GM19023 (cell line): ENCODE data around the gene AHNAK2.
"Not testable (repeated sequence)": the region's sequence is repeated elsewhere in the genome, so short reads cannot be mapped to it uniquely, and the experiment has no call there.

Source experiments
- ATAC-seq: cut with Tn5 transposase; IDR thresholded peaks from one replicate; pipeline ENCODE4 v1.9.1; 2021; ENCODE audit warnings: mild to moderate bottlenecking, moderate library complexity; ENCODE audit not compliant: unreplicated experiment

The AHNAK2 gene

GRCh38 chr14:104977681-104978653, at the start of gene AHNAK2:
Gene AHNAK2 (minus strand): TSS chr14:104978374. CDS start chr14:104978237, 137 bp downstream.
- ATAC-seq: no peak

GRCh38 chr14:105027718-105028117, 49.5 kb upstream of the AHNAK2 start:
- not testable (repeated sequence) for ATAC-seq

DNA sequence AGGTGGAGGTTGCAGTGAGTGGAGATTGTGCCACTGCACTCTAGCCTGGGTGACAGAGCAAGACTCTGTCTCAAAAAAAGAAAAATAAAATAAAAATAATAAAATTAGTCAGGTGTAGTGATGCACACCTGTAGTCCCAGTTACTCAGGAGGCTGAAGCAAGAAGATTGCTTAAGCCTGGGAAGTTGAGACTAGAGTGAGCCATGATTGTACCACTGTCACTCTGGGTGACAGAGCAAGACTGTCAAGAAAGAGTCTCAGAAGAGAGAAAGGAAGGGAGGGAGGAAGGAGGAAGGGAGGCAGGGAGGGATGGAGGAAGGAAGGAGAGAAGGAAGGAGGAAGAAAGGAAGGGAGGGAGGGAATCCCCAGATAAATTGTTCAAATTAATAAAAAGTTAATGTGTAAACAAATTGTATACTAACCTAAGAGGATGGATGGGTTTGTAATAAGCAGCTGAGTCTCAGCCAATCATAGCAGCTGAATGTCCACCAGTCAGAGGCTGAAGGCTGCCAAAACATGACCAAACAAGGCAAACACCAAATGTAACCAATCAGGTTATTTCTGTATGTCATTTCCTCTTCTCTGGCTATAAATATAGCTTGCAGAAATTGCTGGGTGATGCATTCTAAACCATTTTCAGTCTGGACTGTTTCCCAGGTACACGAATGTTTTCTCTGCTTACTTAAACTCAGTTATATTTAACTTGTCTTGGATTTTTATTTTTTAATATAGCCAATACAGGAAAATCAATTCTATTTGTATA, 48.8 kb upstream of the AHNAK2 start:
- no peak for ATAC-seq

GRCh38 chr14:105026033-105026785, 48.0 kb upstream of the AHNAK2 start:
- ATAC-seq: no peak

GRCh38 chr14:105025429-105025828, 47.3 kb upstream of the AHNAK2 start:
- ATAC-seq: no peak

DNA sequence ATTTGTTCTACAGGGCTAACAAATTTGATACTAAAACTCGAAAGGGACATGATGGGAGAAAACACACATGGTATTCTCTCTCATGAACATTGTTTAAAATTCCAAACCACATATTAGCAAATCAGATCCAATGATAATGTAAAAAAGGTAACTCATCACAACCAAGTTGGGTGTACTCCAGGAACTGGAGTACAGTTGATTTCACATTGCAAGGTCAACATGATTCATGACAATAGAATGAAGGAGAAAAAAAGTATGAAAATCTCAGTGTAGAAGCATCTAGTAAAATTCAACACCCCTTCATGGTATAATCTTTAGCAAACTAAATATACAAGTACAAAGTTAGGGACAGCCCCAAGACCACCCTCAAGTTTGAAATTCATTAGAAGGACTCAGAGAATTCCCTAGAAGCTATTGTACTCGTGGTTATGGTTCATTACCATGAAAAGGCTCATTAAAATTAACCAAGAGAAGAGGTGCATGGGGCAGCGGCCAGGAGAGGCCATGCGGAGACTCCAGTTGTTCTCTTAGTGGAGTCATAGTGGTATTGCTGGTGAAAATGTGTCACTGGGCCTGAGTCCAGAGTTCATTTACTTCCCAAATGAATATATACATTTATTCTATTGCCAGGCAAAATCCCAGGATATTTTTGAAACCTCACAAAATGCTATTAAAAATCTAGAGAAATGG, 45.8 kb upstream of the AHNAK2 start:
- no peak for ATAC-seq

DNA sequence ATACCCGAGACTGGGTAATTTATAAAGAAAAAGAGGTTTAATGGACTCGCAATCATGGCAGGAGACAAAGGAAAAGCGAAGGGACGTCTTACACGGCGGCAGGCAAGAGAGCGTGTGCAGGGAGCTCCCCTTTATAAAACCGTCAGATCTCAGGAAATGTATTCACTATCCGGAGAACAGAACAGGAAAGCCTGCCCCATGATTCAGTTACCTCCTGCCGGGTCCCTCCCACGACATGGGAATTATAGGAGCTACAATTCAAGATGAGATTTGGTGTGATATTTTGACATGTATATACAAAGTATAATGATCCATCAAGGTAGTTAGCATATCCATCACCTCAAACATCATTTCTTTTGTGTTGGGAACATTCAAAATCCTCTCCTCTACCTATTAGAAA, 45.0 kb upstream of the AHNAK2 start:
- ATAC-seq: no peak

- ATAC-seq: no peak
Measured at GRCh38 chr14:105022276-105022670, 44.1 kb upstream of the AHNAK2 start.

GRCh38 chr14:105021656-105022275, 43.6 kb upstream of the AHNAK2 start:
- no peak for ATAC-seq

GRCh38 chr14:105020815-105021655, 42.9 kb upstream of the AHNAK2 start, which contains the start of gene CDCA4:
Gene CDCA4 (minus strand): TSS chr14:105021083. CDS start chr14:105011929, 9,154 bp downstream.
- peak; percentile 85 for ATAC-seq

- peak; percentile 26 for ATAC-seq
Measured at GRCh38 chr14:105019861-105020814, 42.0 kb upstream of the AHNAK2 start.

GRCh38 chr14:105018414-105018813, 40.2 kb upstream of the AHNAK2 start:
- no peak for ATAC-seq

DNA sequence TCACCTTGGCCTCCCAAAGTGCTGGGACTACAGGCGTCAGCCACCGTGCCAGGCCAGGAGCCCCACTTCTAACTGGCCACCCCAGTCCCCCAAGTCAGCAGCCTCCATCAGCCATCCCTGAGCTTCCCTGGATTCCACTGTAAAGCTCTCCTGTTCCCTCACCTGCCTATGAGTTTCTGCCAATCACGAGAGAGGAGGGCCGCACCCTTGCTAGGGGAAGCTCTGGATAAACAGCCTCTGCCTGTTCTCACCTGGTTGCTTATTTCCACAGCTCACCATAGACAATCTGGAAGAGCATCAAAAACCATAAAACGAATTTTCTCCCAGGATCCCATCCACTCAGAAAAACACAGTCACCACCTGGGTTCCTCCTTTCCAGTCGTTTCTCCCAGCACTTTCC, 37.7 kb upstream of the AHNAK2 start:
- no peak for ATAC-seq

- ATAC-seq: no peak
Measured at GRCh38 chr14:105015242-105015641, 37.1 kb upstream of the AHNAK2 start.

DNA sequence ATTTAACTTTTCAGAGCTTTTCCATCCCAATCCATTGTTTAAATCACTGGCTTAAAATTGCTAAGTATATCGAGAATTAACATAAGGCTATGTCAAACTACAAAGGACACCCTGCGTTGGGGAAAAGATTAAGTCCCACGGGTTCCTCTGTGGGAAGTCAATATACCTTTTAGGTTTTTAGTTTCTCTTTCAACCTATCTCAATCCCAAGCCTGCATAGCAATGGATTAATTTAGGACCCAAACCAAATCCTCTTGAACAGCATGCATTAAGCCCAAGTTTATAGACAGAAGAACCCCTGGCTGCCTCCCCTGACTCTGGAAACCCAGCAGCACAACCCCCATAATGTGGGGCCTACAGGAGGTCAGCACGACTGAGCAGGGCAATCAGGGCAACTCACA, 36.5 kb upstream of the AHNAK2 start:
- no peak for ATAC-seq

GRCh38 chr14:105014032-105014431, 35.9 kb upstream of the AHNAK2 start:
- ATAC-seq: no peak

GRCh38 chr14:105013150-105013785, 35.1 kb upstream of the AHNAK2 start:
- no peak for ATAC-seq
